CD8-positive, alpha-beta memory T cell (primary cell): Measurements from ENCODE around the gene ITGAE. TPM values are rescaled to one million over a fixed set of nuclear protein-coding genes. Genes with fewer than 3 reads are reported as not detected.
"Not testable (repeated sequence)": the region's sequence is repeated elsewhere in the genome, so short reads cannot be mapped to it uniquely, and the experiment has no call there.

Source experiments
- CTCF ChIA-PET: fragments of 350-600 bp; sonication (Branson Sonifier 250); formaldehyde crosslinking; loops from one replicate; lab custom pipeline; 2021; ENCODE audit warnings: antibody characterized with exemption; lab: Charles Lee
- POLR2A ChIA-PET: fragments of 350-600 bp; sonication (Branson Sonifier 250); formaldehyde crosslinking; loops from one replicate; lab custom pipeline; 2021; ENCODE audit warnings: antibody characterized with exemption; lab: Charles Lee
- DNase-seq, 5 donors: peaks; one replicate each; pipeline versions ENCODE4 v3.0.0 to v3.0.0-alpha.2; 2020 to 2022; ENCODE audit warnings: mixed read lengths in 1 of 5
- H3K27ac ChIP-seq: one replicate; pipeline ENCODE4 v1.7.0; 2013; ENCODE audit warnings: low read depth, mild to moderate bottlenecking, low read length, moderate library complexity
- H3K27me3 ChIP-seq: 2 replicates; pipeline ENCODE4 v1.7.0; 2013; ENCODE audit warnings: low read length, mild to moderate bottlenecking; ENCODE audit not compliant: insufficient read depth, poor library complexity, severe bottlenecking
- H3K36me3 ChIP-seq: 2 replicates; pipeline ENCODE4 v1.7.0; 2013; ENCODE audit warnings: mild to moderate bottlenecking, low read length, moderate library complexity; ENCODE audit not compliant: insufficient read depth
- H3K4me1 ChIP-seq: 2 replicates; pipeline ENCODE4 v1.7.0; 2013; ENCODE audit warnings: mild to moderate bottlenecking, low read length, moderate library complexity; ENCODE audit not compliant: insufficient read depth
- H3K4me3 ChIP-seq: 2 replicates; pipeline ENCODE4 v1.7.0; 2013; ENCODE audit warnings: mild to moderate bottlenecking, low read length
- H3K9me3 ChIP-seq: 2 replicates; pipeline ENCODE4 v1.7.0; 2013; ENCODE audit warnings: mild to moderate bottlenecking, low read length
- H3K27ac Mint-ChIP-seq, 8 donors: one replicate each; pipeline ENCODE4 v1.8.0; 2020 to 2021; ENCODE audit warnings: mixed read lengths in 8 of 8, mild to moderate bottlenecking in 6 of 8, inconsistent platforms in 3 of 8, moderate library complexity in 3 of 8
- H3K27me3 Mint-ChIP-seq, 2 donors: one replicate each; pipeline ENCODE4 v1.8.0; 2020 to 2021; ENCODE audit warnings: mixed read lengths in 2 of 2, mild to moderate bottlenecking in 1 of 2, moderate library complexity in 1 of 2
- H3K36me3 Mint-ChIP-seq, 3 donors: one replicate each; pipeline ENCODE4 v1.8.0; 2020 to 2021; ENCODE audit warnings: mixed read lengths in 3 of 3, inconsistent platforms in 1 of 3, mild to moderate bottlenecking in 1 of 3
- H3K4me1 Mint-ChIP-seq, 3 donors: one replicate each; pipeline ENCODE4 v1.8.0; 2020 to 2021; ENCODE audit warnings: mixed read lengths in 3 of 3, inconsistent platforms in 1 of 3, mild to moderate bottlenecking in 1 of 3
- H3K4me3 Mint-ChIP-seq, 7 donors: one replicate each; pipeline ENCODE4 v1.8.0; 2020 to 2021; ENCODE audit warnings: mixed read lengths in 7 of 7, mild to moderate bottlenecking in 6 of 7, moderate library complexity in 4 of 7, inconsistent platforms in 2 of 7
- H3K9me3 Mint-ChIP-seq, 5 donors: one replicate each; pipeline ENCODE4 v1.8.0; 2020 to 2022; ENCODE audit warnings: mixed read lengths in 5 of 5, mild to moderate bottlenecking in 3 of 5, moderate library complexity in 2 of 5, inconsistent platforms in 1 of 5
- polyA plus RNA-seq: library from polyadenylated mRNA; unstranded; fragments of 300-500 nt; fragmentation: Illumina TruSeq; gene quantifications from one replicate; pipeline ENCODE4 v1.2.3, GENCODE V29; 2021
- total RNA-seq, 2 experiments: library from RNA; stranded (reverse); gene quantifications; one replicate each; pipeline ENCODE4 v1.2.3, GENCODE V29; 2021

Gene ITGAE
- total and polyA plus RNA-seq, 3 experiments from 2014 or later: 46.6 to 66.6 (median 47.3) TPM

DNA sequence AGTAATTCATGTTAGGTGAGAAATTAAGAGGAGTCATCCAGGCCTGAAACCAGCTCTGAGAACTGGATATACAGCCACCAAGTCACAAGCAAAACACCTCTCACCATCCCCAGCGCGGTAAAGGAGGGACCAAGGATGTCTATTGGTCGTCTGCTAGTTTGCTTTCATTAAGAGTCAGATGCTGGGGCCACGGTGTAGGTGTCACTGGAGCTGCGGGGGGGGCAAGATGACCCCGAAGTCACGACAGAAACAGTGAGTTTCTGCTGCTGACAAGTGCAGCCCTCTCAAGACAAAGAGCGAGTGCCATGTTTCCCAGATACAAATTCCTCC is 44.3 kb upstream of the ITGAE start:
- POLR2A ChIA-PET: interaction anchor here (0.5 to 2.4 kb wide), 5 partner anchors 9 to 1489 kb away, joined by 3 to 10 read pairs (median 3); no protein-coding TSS in a partner anchor
- H3K27me3 Mint-ChIP-seq: peaks cover 0 to 4% of the 10 kb centered on the region in 2 donors
- peak overlapping the region; percentile 91 to 99 (median 94) for H3K4me3 Mint-ChIP-seq
- DNase-seq: peak in 3 of 5 donors; percentile 11 to 17 (median 16)
- peak overlapping the region; percentile 71 for H3K4me3 ChIP-seq
- H3K9me3 Mint-ChIP-seq: no peaks in the 10 kb centered on the region
- CTCF ChIA-PET: interaction anchor here (0.8 to 6.2 kb wide), 20 partner anchors 8 to 209 kb away, joined by 3 to 96 read pairs (median 6); partner anchors contain the start of genes CTNS, HASPIN and SHPK
- peaks cover 20 to 48% (median 30%) of the 10 kb centered on the region in 3 donors for H3K4me1 Mint-ChIP-seq
- H3K9me3 ChIP-seq: no peaks in the 10 kb centered on the region
- peak overlapping the region; percentile 79 for H3K27ac ChIP-seq
- H3K27ac Mint-ChIP-seq: peak overlapping the region; percentile 81 to 98 (median 92)
- no peaks in the 10 kb centered on the region for H3K27me3 ChIP-seq
- peaks cover 4% of the 10 kb centered on the region for H3K36me3 ChIP-seq
- peaks cover 22% of the 10 kb centered on the region for H3K4me1 ChIP-seq
- peaks cover 0 to 44% (median 9%) of the 10 kb centered on the region in 3 donors for H3K36me3 Mint-ChIP-seq

DNA sequence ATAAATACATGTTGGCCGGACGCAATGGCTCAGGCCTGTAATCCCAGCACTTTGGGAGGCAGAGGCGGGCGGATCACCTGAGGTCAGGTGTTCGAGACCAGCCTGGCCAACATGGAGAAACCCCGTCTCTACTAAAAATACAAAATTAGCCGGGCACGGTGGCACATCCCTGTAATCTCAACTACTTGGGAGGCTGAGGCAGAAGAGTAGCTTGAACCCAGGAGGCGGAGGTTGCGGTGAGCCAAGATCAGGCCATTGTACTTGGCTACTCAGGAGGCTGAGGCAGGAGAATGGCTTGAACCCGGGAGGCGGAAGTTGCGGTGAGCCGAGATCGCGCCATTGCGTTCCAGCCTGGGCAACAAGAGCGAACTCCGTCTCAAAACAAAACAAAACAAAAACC is 43.6 kb upstream of the ITGAE start:
- not testable (repeated sequence) for DNase-seq, H3K4me3 ChIP-seq, H3K9me3 ChIP-seq, H3K27ac ChIP-seq, H3K27me3 ChIP-seq, H3K9me3 Mint-ChIP-seq, H3K27me3 Mint-ChIP-seq
- peaks cover 0 to 51% (median 11%) of the 10 kb centered on the region in 3 donors for H3K36me3 Mint-ChIP-seq
- CTCF ChIA-PET: interaction anchor here (0.9 to 6.2 kb wide), 11 partner anchors 7 to 138 kb away, joined by 3 to 96 read pairs (median 5); partner anchors contain the start of gene HASPIN
- peak overlapping the region; percentile 91 to 99 (median 94) for H3K4me3 Mint-ChIP-seq
- POLR2A ChIA-PET: interaction anchor here (2.4 kb wide), 1 partner anchor 106 kb away, joined by 10 read pairs; no protein-coding TSS in a partner anchor
- H3K27ac Mint-ChIP-seq: peak overlapping the region in 5 of 8 donors; percentile 72 to 95 (median 92)
- H3K4me1 Mint-ChIP-seq: peaks cover 20 to 55% (median 37%) of the 10 kb centered on the region in 3 donors
- Histone ChIP-seq H3K36me3 (peaks cover 11% of the 10 kb centered on the region), H3K4me1 (peaks cover 22% of the 10 kb centered on the region)

GRCh38 chr17:3843935-3844516 is 43.0 kb upstream of the ITGAE start:
- Histone ChIP-seq H3K36me3 (peaks cover 11% of the 10 kb centered on the region), H3K4me3 (no peak overlapping the region), H3K27ac (no peak overlapping the region), H3K27me3 (no peaks in the 10 kb centered on the region), H3K9me3 (no peaks in the 10 kb centered on the region), H3K4me1 (peaks cover 22% of the 10 kb centered on the region)
- no peaks in the 10 kb centered on the region for H3K9me3 Mint-ChIP-seq
- DNase-seq: peak in 3 of 5 donors; percentile 16 to 30 (median 18)
- H3K27ac Mint-ChIP-seq: peak overlapping the region; percentile 21 to 95 (median 74)
- peak overlapping the region; percentile 78 to 96 (median 94) for H3K4me3 Mint-ChIP-seq
- H3K27me3 Mint-ChIP-seq: peaks cover 0 to 2% of the 10 kb centered on the region in 2 donors
- H3K36me3 Mint-ChIP-seq: peaks cover 0 to 56% (median 12%) of the 10 kb centered on the region in 3 donors
- ChIA-PET POLR2A (no interaction called here), CTCF (interaction anchor here (1.3 to 6.2 kb wide), 6 partner anchors 9 to 120 kb away, joined by 3 to 96 read pairs (median 8); partner anchors contain the start of gene HASPIN)
- peaks cover 21 to 59% (median 37%) of the 10 kb centered on the region in 3 donors for H3K4me1 Mint-ChIP-seq

DNA sequence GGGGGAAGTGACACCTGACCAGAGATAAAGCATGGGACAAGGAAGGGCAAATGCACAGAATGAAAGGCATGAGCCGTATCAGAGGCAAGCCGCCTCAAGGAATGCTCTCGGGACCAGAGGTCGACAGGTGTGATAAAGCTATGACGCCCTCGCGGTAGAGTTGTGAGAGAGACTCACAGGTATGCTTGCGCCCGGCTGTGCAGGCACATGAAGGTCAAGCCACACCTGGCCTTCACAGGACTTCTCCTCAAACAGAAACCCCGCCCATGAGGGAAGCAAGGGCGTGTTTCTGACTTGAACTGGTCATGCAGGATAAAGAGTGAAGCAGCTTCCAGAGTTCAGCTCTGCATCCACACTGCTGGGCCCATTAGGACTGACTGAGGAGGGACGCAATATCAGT is 37.2 kb upstream of the ITGAE start:
- no peaks in the 10 kb centered on the region for H3K4me1 ChIP-seq
- CTCF ChIA-PET: interaction anchor here (1.1 to 3.5 kb wide), 4 partner anchors 8 to 100 kb away, joined by 3 to 16 read pairs (median 12); partner anchors contain the start of gene NCBP3

DNA sequence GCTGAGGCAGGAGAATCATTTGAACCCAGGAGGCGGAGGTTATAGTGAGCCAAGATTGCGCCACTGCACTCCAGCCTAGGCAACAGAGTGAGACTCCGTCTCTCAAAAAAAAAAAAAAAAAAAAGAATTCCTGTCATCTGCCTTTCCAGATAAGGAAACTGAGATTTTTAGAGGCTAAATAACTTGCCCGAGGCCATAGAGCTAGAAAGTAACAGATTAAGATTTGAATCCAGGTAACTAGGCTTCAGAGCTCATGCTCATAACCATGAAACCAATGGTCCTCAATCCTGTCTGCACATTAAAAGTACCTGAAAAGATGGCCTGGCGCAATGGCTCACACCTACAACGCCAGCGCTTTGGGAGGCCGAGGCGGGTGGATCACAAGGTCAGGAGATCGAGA is 35.6 kb upstream of the ITGAE start:
- Mint-ChIP-seq H3K9me3 (no peaks in the 10 kb centered on the region), H3K36me3 (peaks cover 0 to 76% (median 17%) of the 10 kb centered on the region in 3 donors), H3K27ac (peak overlapping the region in 1 of 8 donors; percentile 66), H3K4me1 (peaks cover 13 to 44% (median 38%) of the 10 kb centered on the region in 3 donors), H3K4me3 (peak overlapping the region in 1 of 7 donors; percentile 56), H3K27me3 (no peaks in the 10 kb centered on the region)
- ChIA-PET POLR2A (interaction anchor here (0.6 kb wide), 1 partner anchor 9 kb away, joined by 3 read pairs; no protein-coding TSS in a partner anchor), CTCF (interaction anchor here (3.0 to 3.5 kb wide), 2 partner anchors 10 to 98 kb away, joined by 15 to 16 read pairs; partner anchors contain the start of gene NCBP3)
- Histone ChIP-seq H3K27me3 (no peaks in the 10 kb centered on the region), H3K4me3 (no peak overlapping the region), H3K27ac (no peak overlapping the region), H3K9me3 (no peaks in the 10 kb centered on the region), H3K36me3 (peaks cover 24% of the 10 kb centered on the region), H3K4me1 (no peaks in the 10 kb centered on the region)
- no peak for DNase-seq

More for the DNA sequence above, 37.2 kb upstream of the ITGAE start:
- H3K4me1 Mint-ChIP-seq: peaks cover 13 to 52% (median 38%) of the 10 kb centered on the region in 3 donors
- DNase-seq: no peak
- H3K9me3 Mint-ChIP-seq: no peaks in the 10 kb centered on the region
- H3K4me3 Mint-ChIP-seq: no peak overlapping the region
- Histone ChIP-seq H3K36me3 (peaks cover 24% of the 10 kb centered on the region), H3K9me3 (no peaks in the 10 kb centered on the region), H3K4me3 (no peak overlapping the region), H3K27me3 (no peaks in the 10 kb centered on the region), H3K27ac (no peak overlapping the region)
- POLR2A ChIA-PET: no interaction called here
- peak overlapping the region in 4 of 8 donors; percentile 30 to 70 (median 68) for H3K27ac Mint-ChIP-seq
- no peaks in the 10 kb centered on the region for H3K27me3 Mint-ChIP-seq
- peaks cover 0 to 87% (median 16%) of the 10 kb centered on the region in 3 donors for H3K36me3 Mint-ChIP-seq

DNA sequence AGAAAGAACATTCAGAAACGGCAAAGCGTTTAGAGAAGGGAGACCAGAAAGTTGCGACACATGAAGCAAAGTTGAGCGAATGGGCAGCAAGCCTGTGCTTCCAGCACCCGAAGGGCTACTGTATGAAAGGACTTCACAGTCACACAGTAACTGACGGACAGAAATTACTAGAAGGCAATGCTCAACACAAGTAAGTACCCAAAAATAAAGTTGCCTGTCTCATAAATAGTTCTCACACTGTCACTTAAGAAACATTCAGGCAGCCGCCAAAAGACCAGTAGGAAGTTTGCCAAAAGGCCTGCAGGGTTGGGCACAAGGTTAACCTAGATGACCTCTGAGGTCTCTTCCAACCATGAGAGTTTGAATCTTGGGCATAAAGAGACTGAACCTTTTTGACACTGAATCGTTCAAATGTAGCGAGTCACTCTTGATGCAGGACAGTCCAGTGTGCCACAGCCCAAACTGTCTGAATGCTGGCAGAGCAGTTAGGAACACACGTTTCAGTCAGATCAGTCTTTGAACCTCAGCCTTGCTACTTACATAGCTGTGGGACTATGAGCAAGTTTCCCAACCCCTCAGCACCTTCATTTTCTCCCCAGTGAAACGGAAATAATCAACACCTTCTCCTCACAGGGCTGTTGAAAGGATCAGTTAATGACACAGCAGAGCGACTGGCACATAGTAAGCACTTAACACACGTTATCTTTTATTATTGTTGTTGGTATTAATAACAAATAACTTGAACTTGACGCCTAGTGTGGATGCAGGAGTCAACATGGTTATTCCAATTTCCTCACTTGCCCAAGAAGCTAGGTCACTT is 34.6 kb upstream of the ITGAE start:
- Mint-ChIP-seq H3K36me3 (peaks cover 0 to 69% (median 12%) of the 10 kb centered on the region in 3 donors), H3K27me3 (no peaks in the 10 kb centered on the region)
- no peak for DNase-seq

DNA sequence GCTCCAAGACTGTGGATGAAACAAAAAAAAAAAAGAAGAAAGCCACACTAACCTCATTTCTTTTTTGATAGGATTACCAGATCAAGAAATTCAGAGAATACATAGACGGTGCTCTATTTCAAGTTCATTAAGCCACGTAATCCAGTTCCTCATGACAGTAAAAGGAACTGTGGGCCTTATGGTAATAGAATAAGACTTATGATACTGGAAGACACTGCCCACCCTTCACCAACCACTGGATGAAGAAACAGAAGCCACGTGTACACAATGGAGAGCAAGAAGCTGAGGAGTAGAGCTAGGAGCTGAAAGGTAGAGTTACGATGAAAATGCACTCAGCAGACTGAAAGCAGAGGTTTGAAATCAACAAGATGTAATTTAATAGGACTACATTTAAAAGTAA is 33.8 kb upstream of the ITGAE start:
- CTCF ChIA-PET: interaction anchor here (0.9 to 1.1 kb wide), 2 partner anchors 9 to 30 kb away, joined by 3 read pairs; no protein-coding TSS in a partner anchor
- no peaks in the 10 kb centered on the region for H3K9me3 Mint-ChIP-seq
- H3K27ac Mint-ChIP-seq: peak overlapping the region in 4 of 8 donors; percentile 18 to 74 (median 70)
- H3K4me3 ChIP-seq: no peak overlapping the region
- peaks cover 0 to 65% (median 11%) of the 10 kb centered on the region in 3 donors for H3K36me3 Mint-ChIP-seq
- peaks cover 15% of the 10 kb centered on the region for H3K36me3 ChIP-seq
- H3K4me3 Mint-ChIP-seq: no peak overlapping the region
- H3K9me3 ChIP-seq: no peaks in the 10 kb centered on the region
- POLR2A ChIA-PET: interaction anchor here (0.6 kb wide), 1 partner anchor 191 kb away, joined by 5 read pairs; no protein-coding TSS in a partner anchor
- no peak overlapping the region for H3K27ac ChIP-seq
- H3K4me1 Mint-ChIP-seq: peaks cover 8 to 29% (median 22%) of the 10 kb centered on the region in 3 donors
- no peaks in the 10 kb centered on the region for H3K27me3 Mint-ChIP-seq
- no peak for DNase-seq
- no peaks in the 10 kb centered on the region for H3K4me1 ChIP-seq
- H3K27me3 ChIP-seq: no peaks in the 10 kb centered on the region

More for the DNA sequence above, 34.6 kb upstream of the ITGAE start:
- Mint-ChIP-seq H3K9me3 (no peaks in the 10 kb centered on the region), H3K4me1 (peaks cover 11 to 37% (median 30%) of the 10 kb centered on the region in 3 donors), H3K27ac (peak overlapping the region in 2 of 8 donors; percentile 14 to 20), H3K4me3 (no peak overlapping the region)
- ChIA-PET CTCF (interaction anchor here (3.0 to 3.5 kb wide), 2 partner anchors 10 to 97 kb away, joined by 15 to 16 read pairs; partner anchors contain the start of gene NCBP3), POLR2A (interaction anchor here (0.5 kb wide), 1 partner anchor 66 kb away, joined by 3 read pairs; no protein-coding TSS in a partner anchor)
- Histone ChIP-seq H3K36me3 (peaks cover 23% of the 10 kb centered on the region), H3K4me3 (no peak overlapping the region), H3K27me3 (no peaks in the 10 kb centered on the region), H3K27ac (no peak overlapping the region), H3K4me1 (no peaks in the 10 kb centered on the region), H3K9me3 (no peaks in the 10 kb centered on the region)
